PC-3 (cell line): ENCODE measurements around the gene DOCK10.

Experiments used
- CTCF ChIP-seq: fragments of 300-600 bp; sonication (generic); conservative IDR thresholded peaks from 2 replicates; pipeline ENCODE4 v1.5.1; 2017; ENCODE audit warnings: antibody characterized with exemption, low read depth, mild to moderate bottlenecking, low read length
- EZH2 ChIP-seq: fragments of 300-600 bp; sonication (generic); IDR thresholded peaks from one replicate; pipeline ENCODE4 v1.6.1; 2017; ENCODE audit warnings: antibody characterized with exemption, mild to moderate bottlenecking, low read length; ENCODE audit not compliant: unreplicated experiment
- EZH2phosphoT487 ChIP-seq: fragments of 300-600 bp; sonication (generic); IDR thresholded peaks from 2 replicates; pipeline ENCODE4 v1.6.1; 2018; ENCODE audit warnings: mild to moderate bottlenecking, antibody characterized with exemption, low read length, borderline replicate concordance

DNA sequence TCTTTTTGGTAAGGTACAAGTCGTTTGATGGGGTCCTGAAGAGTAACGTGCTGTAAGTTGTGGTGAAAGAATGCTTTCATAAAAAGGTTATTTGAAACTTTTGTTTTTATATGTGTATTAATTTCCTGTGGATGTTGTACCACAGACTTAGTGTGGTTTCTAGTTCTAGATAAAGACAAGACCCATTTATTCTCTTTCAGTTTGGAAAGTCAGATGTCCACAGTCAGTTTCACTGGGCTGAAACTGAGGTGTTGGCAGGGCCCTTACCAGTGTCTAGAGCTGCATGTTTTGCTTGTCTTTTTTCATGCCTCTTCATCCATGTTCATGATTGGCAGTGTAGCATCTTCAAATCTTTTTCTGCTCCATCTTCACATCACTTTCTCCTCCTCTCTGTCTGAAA is 22.1 kb upstream of the DOCK10 start:
- no peak for TF ChIP-seq CTCF
- TF ChIP-seq EZH2, result no peak
- no peak for TF ChIP-seq EZH2phosphoT487
